Left lung (tissue), 10 donors: ENCODE measurements around the gene TICAM2. TPM values are rescaled to one million over a fixed set of nuclear protein-coding genes. Genes with fewer than 3 reads are reported as not detected.

Source experiments
- ATAC-seq: fragments of 200-7000 bp; cut with Tn5 transposase; one replicate; pipeline ENCODE4 v1.9.1; 2020; ENCODE audit warnings: moderate library complexity
- DNase-seq, 4 donors: peaks; one replicate each; pipeline ENCODE4 v3.0.0-alpha.2; 2013 to 2020
- H3K27ac ChIP-seq, 2 donors: fragments of 200-600 bp; sonication (generic) in 1 of 2; one replicate each; pipeline versions ENCODE4 v1.5.0 to v1.8.0; 2020 to 2021
- H3K27me3 ChIP-seq, 2 donors: fragments of 200-600 bp; sonication (generic) in 1 of 2; one replicate each; pipeline versions ENCODE4 v1.5.0 to v1.8.0; 2020 to 2021
- H3K36me3 ChIP-seq, 2 donors: fragments of 200-600 bp; sonication (generic) in 1 of 2; one replicate each; pipeline versions ENCODE4 v1.5.0 to v1.8.0; 2020 to 2021
- H3K4me1 ChIP-seq, 2 donors: fragments of 200-600 bp; one replicate each; pipeline ENCODE4 v1.8.0; 2021
- H3K4me3 ChIP-seq, 2 donors: fragments of 200-600 bp; sonication (generic) in 1 of 2; one replicate each; pipeline versions ENCODE4 v1.5.0 to v1.8.0; 2020 to 2021; ENCODE audit warnings: mild to moderate bottlenecking in 1 of 2
- H3K9me3 ChIP-seq, 2 donors: fragments of 200-600 bp; sonication (generic) in 1 of 2; one replicate each; pipeline versions ENCODE4 v1.5.0 to v1.8.0; 2020 to 2021
- intact Hi-C, 2 donors: fragments of 100-400 bp; cut with DNase I; formaldehyde crosslinking; loops; one replicate each; pipeline versions ENCODE4 v1.11.2 to v1.14.2; 2022
- polyA plus RNA-seq, 6 donors: library from polyadenylated mRNA; unstranded; fragments of 120-200 nt; gene quantifications; one replicate each; pipeline ENCODE4 v1.2.1, GENCODE V29; 2013; ENCODE audit not compliant: insufficient read length in 6 of 6
- total RNA-seq, 2 donors: library from RNA; stranded (reverse); fragmentation: NEBNext Ultra II Directional; extraction: Animal tissue kit (Norgen Biotek cat#: 25700); gene quantifications; one replicate each; pipeline ENCODE4 v1.2.1, GENCODE V29; 2021
- TF ChIP-seq, protein P1 (sequence below), 2 donors: fragments of 200-600 bp; sonication (generic) in 1 of 2; IDR thresholded peaks; one replicate each; pipeline versions ENCODE4 v1.5.0 to v1.8.0; 2021; ENCODE audit warnings: antibody characterized with exemption in 2 of 2
- donor health status: DM: no; HTN: yes; CAD: no.
- donor health status: DM: no; HTN: no; CAD: no.

TICAM2 gene
- total and polyA plus RNA-seq, 8 donors, result 3.2 to 8.6 (median 6.4) TPM

DNA sequence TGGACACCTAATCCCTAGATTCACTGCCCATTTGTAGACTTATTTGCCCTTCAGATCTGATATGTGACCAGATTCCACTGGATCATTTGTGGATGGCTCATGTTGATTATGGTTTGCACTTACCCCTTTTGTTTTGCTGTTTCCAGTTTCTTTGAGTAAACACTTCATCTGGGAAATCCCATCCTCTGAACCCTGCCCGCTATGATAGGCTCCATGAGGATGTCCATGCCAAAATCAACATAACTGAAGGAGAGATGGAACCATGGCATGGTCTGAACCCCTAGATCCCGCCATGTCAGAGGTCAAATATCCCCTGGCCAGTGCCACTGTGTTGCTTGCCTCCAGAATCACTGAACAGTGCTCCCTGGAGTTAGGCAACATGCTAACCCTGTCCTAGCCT lies 46.0 kb downstream of the TICAM2 start:
- Histone ChIP-seq H3K36me3 (no peaks in the 10 kb centered on the region), H3K4me1 (peaks cover 0 to 7% of the 10 kb centered on the region in 2 donors), H3K27ac (no peak overlapping the region), H3K9me3 (no peaks in the 10 kb centered on the region), H3K4me3 (no peak overlapping the region), H3K27me3 (no peaks in the 10 kb centered on the region)
- intact Hi-C loops, result no loop called here
- ATAC-seq (no peak), DNase-seq (no peak)
- TF ChIP-seq, protein P1, sequence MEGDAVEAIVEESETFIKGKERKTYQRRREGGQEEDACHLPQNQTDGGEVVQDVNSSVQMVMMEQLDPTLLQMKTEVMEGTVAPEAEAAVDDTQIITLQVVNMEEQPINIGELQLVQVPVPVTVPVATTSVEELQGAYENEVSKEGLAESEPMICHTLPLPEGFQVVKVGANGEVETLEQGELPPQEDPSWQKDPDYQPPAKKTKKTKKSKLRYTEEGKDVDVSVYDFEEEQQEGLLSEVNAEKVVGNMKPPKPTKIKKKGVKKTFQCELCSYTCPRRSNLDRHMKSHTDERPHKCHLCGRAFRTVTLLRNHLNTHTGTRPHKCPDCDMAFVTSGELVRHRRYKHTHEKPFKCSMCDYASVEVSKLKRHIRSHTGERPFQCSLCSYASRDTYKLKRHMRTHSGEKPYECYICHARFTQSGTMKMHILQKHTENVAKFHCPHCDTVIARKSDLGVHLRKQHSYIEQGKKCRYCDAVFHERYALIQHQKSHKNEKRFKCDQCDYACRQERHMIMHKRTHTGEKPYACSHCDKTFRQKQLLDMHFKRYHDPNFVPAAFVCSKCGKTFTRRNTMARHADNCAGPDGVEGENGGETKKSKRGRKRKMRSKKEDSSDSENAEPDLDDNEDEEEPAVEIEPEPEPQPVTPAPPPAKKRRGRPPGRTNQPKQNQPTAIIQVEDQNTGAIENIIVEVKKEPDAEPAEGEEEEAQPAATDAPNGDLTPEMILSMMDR (IDR thresholded peaks at IDR 0.05), result no peak

DNA sequence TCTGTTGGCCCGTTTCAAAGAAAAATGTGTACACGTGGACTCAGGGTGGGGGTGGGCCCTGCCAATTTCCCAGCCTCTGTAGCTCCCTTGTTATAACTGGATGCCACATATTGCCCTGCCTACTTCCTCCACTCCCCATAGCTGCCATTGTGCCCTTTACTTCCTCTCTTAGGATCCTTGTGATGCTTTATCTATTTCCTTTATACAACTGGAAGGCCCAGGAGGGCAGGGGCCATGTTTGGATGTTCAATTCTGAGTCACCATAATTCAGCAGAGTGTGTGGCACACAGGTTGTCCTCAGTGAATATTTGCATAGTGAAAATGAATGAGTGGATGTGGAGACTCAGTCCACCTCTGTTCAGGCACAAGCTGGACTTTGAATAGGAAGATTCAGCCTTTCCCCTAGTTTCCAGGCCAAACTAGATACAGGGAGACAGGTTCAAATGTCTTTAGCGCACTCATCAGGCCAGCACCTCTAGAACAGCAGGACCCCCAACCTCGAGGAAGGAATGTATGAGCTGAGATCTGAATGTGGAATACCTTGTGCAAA lies 47.1 kb downstream of the TICAM2 start:
- H3K36me3 ChIP-seq, result no peaks in the 10 kb centered on the region
- peaks cover 0 to 7% of the 10 kb centered on the region in 2 donors for H3K4me1 ChIP-seq
- no peaks in the 10 kb centered on the region for H3K9me3 ChIP-seq
- intact Hi-C loops, result no loop called here
- DNase-seq (no peak), ATAC-seq (no peak)
- no peaks in the 10 kb centered on the region for H3K27me3 ChIP-seq
- TF ChIP-seq, protein P1 (IDR thresholded peaks at IDR 0.05), result no peak
- H3K27ac ChIP-seq, result no peak overlapping the region
- H3K4me3 ChIP-seq, result no peak overlapping the region

DNA sequence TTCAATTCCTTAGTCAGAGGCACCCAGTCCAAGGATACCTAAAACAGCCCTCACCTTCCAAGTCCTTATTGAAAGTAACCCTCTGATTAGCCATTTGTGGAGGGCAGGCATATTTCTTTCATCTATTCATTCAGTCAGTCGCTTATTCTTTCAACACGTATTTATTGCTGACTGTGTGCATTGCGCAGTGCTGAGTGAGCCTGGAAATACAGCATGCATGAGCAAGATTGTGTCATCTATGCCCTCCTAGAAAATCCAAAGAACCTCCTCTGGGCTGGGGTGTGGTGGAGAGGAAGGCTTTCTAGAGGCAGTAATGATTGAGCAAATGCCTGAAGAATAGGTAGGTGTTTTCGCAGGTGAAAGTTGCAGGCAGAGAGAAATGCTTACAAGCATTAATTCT lies 49.2 kb downstream of the TICAM2 start:
- H3K4me1 ChIP-seq, result peaks cover 0 to under 1% of the 10 kb centered on the region in 2 donors
- no peaks in the 10 kb centered on the region for H3K36me3 ChIP-seq
- TF ChIP-seq, protein P1 (IDR thresholded peaks at IDR 0.05), result no peak
- ATAC-seq (no peak), DNase-seq (no peak)
- H3K27me3 ChIP-seq, result no peaks in the 10 kb centered on the region
- no peak overlapping the region for H3K27ac ChIP-seq
- H3K9me3 ChIP-seq, result no peaks in the 10 kb centered on the region
- intact Hi-C loops, result no loop called here
- H3K4me3 ChIP-seq, result no peak overlapping the region

DNA sequence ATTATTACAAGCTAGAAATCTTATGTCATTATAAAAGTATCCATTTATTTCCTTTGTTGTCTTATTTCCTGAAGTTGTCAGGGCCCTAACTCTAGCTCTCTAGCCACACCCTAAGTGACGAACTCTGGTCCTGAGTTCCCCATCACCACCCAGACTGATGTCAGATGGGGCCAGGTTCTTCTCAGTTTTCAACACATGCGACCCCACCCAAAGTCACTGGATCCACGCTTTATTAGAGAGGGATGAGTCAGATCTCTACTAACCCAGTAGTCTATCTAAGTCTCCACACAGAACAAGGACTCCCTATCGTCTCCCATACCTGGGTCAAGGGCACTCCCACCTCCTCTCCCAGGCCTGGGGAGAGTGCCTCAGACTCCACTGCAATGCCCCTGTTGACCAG lies 50.9 kb downstream of the TICAM2 start:
- ATAC-seq, result no peak
- intact Hi-C loops, result no loop called here
- Histone ChIP-seq H3K4me1 (no peaks in the 10 kb centered on the region), H3K4me3 (no peak overlapping the region), H3K27me3 (no peaks in the 10 kb centered on the region), H3K9me3 (no peaks in the 10 kb centered on the region), H3K36me3 (no peaks in the 10 kb centered on the region), H3K27ac (no peak overlapping the region)
- no peak for DNase-seq
- TF ChIP-seq, protein P1 (IDR thresholded peaks at IDR 0.05), result no peak

DNA sequence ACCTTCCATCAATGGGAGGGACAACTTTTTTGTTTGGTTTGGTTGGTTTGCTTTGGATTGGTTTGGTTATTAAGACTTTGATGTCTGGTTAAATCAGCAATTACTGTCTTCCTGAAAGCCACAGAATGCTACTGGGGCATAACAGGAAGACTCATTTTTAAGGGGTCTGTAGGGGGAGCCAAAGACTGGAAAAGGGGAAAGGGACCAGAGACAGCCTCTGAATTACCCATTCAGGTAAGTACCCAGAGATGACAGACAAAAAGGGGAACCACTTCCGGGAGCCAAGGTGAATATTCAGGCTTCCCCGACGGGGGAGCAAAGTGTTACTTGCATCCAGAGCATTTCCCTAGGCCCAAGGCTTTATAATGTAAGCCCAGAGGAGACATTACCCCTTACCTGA lies 53.1 kb downstream of the TICAM2 start:
- Histone ChIP-seq H3K4me1 (peaks cover 0 to 5% of the 10 kb centered on the region in 2 donors), H3K4me3 (no peak overlapping the region), H3K27me3 (no peaks in the 10 kb centered on the region), H3K27ac (no peak overlapping the region), H3K36me3 (no peaks in the 10 kb centered on the region), H3K9me3 (peaks cover 8 to 9% of the 10 kb centered on the region in 2 donors)
- TF ChIP-seq, protein P1 (IDR thresholded peaks at IDR 0.05), result no peak
- ATAC-seq, result no peak
- intact Hi-C loops, result no loop called here
- no peak for DNase-seq
